Ureter (tissue), 1 donor: Measurements from ENCODE around the gene C19orf73. TPM values are rescaled to one million over a fixed set of nuclear protein-coding genes. Genes with fewer than 3 reads are reported as not detected.

Experiments used
- DNase-seq: peaks from one replicate; pipeline ENCODE4 v3.0.0-alpha.2; 2020; ENCODE audit warnings: low spot score
- total RNA-seq: library from RNA; stranded (reverse); gene quantifications from one replicate; pipeline ENCODE4 v1.2.4, GENCODE V29; 2023
- donor health status: DM: yes; HTN: yes; CAD: no.

Gene C19orf73
- total RNA-seq = 2.4 TPM

GRCh38 chr19:49118565-49119410, at the start of gene C19orf73:
TSS of gene C19orf73 (minus strand) at chr19:49119143. CDS start at chr19:49119022, 121 bp downstream.
- DNase-seq = peak; percentile 96

- no peak for DNase-seq
Measured at GRCh38 chr19:49168421-49168820, 49.5 kb upstream of the C19orf73 start.

DNA sequence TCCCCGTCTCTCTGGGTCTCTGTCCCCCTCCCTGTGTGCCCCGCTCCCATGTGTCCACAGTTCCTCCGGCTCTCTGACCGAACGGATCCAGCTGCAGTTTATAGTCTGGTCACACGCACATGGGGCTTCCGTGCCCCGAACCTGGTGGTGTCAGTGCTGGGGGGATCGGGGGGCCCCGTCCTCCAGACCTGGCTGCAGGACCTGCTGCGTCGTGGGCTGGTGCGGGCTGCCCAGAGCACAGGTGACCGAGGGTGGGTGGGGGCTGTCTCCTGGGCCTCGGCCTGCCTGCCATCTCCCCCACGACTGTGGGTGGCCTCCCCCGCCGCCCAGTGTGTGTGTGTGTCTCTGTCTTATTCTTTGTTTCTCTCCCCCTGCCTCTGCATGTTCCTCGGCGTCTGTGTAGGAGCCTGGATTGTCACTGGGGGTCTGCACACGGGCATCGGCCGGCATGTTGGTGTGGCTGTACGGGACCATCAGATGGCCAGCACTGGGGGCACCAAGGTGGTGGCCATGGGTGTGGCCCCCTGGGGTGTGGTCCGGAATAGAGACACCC, 49.0 kb upstream of the C19orf73 start:
- no peak for DNase-seq

DNA sequence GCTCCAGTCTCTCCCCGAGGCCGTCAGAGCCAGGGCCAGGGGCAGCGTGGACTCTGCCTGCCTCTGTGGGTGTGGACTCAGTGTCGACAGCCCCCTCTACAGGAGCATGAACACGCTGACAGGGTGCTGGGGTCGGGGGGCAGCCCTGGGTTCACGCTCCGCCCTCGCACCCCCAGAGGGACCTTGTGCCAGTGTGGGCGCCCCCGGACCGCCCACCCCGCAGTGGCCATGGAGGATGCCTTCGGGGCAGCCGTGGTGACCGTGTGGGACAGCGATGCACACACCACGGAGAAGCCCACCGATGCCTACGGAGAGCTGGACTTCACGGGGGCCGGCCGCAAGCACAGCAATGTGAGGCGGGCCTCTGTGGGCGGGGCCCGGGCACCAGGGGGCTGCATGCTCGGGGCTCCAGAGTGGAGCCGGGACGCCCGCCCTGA, 46.9 kb upstream of the C19orf73 start:
- no peak for DNase-seq

DNA sequence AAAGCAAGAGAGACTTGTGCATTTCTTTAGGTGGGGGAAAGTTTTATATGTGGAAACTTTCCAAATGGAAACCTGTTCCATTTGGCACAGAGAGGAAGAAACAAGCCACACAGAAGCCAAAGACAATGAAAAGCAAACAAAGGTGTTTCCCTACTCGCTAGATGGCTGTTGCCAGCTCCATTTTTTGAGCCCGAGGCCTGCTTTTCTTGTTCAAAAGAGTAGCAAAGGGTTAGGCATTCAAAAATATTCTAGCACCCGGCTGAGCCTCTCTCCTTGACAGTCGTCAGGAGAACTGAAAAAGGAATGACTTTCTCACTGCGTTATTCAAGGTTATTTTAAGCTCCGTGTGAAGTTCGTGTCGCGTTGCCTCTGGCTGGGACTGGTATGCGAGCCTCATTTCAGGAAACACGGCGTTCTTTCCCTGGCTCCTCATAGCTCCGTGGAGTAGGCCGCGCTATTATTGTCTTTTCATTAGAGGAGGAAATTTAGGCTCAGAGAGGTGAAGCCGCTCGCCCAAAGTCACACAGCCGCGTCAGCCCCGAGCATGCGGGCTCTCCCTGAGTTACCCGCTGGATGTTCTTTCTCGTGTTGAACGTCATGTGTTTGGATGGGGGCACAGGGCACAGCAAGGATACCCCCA, 46.3 kb upstream of the C19orf73 start:
- DNase-seq = no peak

GRCh38 chr19:49161987-49162386, 43.0 kb upstream of the C19orf73 start:
- no peak for DNase-seq

DNA sequence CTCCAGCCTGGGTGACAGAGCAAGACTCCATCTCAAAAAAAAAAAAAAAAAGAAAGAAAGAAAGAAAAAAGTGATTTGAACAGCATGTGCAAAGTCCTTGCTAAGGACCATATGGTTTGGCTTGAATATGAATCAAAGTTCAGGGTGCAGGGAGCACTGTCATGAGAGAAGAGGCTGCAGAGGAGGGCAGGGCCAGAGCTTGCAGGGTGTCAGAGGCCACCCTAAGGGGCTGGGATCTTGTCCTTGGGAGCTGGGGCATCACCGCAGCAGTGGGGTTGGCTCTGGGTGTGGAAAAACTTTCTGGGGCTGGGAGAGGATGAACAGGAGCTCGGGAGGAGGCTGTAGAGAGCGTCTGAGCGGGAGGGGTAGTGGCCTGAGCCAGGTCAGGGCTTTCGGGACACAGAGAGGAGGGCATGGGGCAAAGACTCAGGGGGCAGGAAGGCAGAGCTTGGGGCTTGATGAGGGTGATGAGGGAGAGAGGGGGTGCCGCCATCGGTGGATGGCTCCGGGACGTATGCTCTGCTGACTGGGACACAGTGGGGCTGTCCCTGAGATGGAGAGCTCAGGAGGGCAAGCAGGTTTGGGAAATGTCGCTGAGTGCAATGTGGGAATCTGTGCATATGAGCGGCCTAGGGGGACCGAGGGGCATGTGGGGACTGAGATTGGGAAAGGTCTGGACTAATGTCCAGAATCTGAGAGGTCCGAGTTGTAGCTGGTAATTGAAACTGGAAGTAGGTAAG, 41.7 kb upstream of the C19orf73 start:
- no peak for DNase-seq

GRCh38 chr19:49157445-49158224, 38.7 kb upstream of the C19orf73 start, which contains the start of gene TRPM4:
TSS of gene TRPM4 (plus strand) at chr19:49157792. CDS start at chr19:49157867, 75 bp downstream.
- DNase-seq = peak; percentile 96

DNA sequence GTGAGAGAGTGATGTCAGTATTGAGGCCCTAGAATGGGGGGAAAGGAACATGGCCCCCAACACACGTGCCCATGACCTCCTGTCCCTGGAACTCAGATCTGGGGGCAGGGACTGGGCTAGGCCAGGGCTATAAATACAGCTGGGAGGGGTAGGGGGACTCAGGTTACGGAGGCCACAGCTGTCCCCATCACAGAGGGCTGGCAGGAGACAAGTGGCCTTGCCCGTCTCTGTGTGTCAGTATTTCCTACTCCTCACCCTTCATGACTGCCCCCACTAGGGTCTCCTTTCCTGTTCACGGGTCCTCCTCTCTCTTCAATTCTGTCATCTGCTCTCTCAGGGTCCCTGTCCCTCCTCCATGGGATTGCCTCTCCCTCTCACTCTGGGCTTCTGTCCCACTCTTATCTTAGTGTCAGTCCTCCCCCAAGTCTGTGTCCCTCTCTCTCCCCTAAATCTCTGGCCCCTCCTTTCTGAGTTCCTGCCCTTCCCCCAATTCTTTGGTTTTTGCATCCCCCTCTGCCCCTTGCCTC, 36.9 kb upstream of the C19orf73 start:
- DNase-seq = no peak

DNA sequence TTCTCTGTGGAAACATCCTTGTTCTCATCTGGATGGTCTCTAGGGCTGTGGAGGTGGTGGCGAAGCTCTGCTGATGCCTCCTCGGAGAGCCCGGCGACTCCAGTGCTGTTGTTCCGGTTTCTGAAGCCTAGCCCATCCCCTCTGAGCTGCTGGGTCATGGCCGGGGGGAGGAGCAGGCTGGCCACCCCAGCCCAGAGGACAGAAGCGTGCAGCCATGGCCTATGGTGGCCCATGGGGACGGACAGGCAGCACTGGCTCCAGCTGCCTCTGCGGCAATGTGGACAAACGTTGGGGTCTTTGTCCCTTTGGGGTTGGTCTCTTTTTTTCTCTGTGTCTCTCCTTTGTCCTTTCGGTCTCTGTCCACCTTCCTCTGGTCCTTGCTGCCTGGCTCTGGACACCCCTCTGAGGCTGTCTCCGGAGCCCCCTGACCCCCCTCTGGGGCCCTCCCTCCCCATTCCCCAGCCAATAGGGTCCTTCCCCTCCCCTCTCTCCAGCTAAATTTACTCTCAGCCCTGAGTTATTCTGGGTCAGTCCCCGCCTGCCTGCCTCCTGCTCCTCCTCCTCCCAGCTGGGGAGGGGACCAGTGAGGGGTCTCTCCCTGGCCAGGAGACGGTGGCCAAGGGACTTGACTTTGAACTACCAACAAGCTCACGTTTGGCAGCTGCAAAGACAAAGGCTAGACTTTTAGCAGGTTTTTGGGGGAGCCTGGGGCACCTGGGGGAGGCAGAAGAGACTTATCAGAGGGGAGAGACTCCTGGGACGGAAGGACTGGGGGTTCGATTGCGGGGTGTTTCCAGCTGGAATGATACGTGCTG, 36.3 kb upstream of the C19orf73 start, which contains the start of gene HRC:
HRC (minus strand) TSS at position 392 of the 815 bp plus-strand sequence; CDS start at position 233, 159 bp downstream.
- DNase-seq = no peak

- no peak for DNase-seq
Measured at GRCh38 chr19:49154279-49154678, 35.3 kb upstream of the C19orf73 start.

DNA sequence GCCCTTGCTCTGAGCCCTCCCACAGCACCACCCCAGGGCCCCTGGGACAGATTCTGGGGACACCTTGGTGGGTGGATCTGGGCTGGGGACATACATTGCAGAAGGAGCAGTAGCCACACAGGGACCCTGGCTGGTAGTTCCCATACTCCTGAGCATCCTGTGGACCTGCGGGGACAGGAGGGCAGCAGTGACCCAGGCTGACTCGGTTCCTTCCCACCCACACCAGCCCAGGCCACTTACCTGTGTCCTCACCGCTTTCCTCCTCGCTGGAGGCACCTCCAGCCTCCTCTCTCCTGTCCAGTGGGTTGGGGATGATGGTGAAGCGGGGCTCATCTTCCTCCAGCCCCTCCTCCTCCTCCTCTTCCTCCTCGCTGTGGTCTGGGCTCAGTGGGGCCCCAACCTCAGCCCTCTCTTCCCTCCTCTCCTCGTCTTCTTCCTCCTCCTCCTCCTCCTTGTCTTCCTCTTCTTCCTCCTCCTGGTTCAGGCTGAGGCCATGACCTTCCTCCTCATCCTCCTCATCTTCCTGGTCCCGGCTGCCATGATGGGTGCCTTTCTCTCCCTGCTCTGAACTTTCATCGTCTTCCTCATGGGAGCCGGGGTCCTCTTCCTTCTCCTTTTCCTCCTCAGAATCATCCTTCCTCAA, 34.3 kb upstream of the C19orf73 start:
- no peak for DNase-seq

DNA sequence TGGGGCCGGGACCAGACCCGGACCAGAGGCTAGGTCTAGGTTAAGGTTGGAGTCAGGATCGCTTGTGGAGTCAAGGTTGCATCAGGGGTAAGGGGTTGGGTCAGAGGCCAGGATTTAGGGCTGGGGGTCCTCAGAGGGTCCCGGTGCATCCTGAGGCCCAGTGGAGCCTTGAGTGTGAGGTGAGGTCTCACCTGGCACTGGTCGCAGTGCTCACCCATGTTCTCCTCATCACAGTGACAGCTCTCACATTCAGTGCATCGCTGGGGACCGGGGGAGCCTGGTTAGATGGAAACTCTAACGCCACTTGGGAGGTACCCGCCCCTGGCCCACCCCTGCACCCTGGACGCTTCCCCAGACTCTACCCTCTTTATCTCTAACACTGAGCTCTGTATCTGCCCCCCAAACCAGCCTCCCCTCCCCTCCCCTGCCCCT, 33.2 kb upstream of the C19orf73 start:
- DNase-seq = no peak

GRCh38 chr19:49151267-49152118, 32.5 kb upstream of the C19orf73 start:
- peak; percentile 88 for DNase-seq

DNA sequence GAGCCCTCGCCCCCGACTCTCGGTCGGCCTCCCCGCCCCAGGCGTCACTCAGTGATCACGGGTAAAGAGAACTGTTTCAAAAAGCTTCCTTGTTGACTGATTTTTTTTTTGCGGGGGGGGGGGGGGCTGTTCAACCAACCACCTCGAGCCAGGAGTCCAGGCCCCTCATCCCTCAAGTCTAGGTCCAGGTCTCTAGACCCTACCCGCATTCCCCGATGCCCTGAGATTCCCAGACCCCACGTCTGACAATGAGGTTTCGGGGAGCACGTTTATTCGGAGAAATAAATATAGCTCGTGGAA, 32.0 kb upstream of the C19orf73 start:
- no peak for DNase-seq

GRCh38 chr19:49150106-49150943, 31.4 kb upstream of the C19orf73 start:
- DNase-seq = peak; percentile 89

DNA sequence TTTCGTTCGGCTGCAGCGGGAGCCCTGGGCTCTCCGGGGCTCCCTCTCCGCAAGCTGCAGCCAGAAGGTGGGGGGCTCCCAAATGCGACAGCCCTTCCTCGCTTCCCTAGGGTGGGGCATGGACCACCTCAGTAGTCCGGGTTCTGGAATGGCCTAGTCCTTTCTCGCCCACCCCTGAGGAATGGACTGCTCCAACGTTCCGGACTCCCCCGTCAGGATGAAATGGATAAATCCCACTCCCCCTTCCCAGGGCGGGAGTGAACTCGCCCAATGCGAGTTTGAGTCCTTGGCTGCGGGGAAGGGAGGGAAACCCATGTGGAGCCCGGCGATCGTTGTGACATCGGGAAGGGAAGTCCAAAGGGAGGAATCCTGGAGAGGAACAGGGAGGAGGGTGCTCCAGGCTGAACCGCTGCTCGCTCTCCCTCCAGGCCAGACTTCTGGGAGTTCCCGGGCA, 30.7 kb upstream of the C19orf73 start:
- DNase-seq = peak; percentile 79
